HEK293 (cell line): ENCODE data around the gene DMPK.

Experiments used
- CTCF ChIA-PET: fragments of 350-600 bp; formaldehyde crosslinking; extraction: SDS; loops from one replicate; lab custom pipeline; 2021; ENCODE audit warnings: antibody characterized with exemption; lab: Yijun Ruan, JAX
- POLR2A ChIA-PET: fragments of 300-600 bp; formaldehyde crosslinking; extraction: SDS; loops from one replicate; lab custom pipeline; 2020; ENCODE audit warnings: antibody characterized with exemption, inconsistent platforms; lab: Yijun Ruan, JAX
- H3K27ac ChIP-seq: fragments of 200-500 bp; sonication (Bioruptor generic); 2 replicates; pipeline ENCODE4 v1.5.1; 2014; ENCODE audit warnings: low read depth, low read length, control low read depth, inconsistent platforms; ENCODE audit errors: extremely low read depth
- H3K36me3 ChIP-seq, 2 experiments: fragments of 200-500 bp in 1 of 2; sonication (Bioruptor generic) in 1 of 2; 1 replicate in 1 of 2; 2 replicates in 1 of 2; pipeline ENCODE4 v1.5.1; 2014 to 2017; ENCODE audit warnings: inconsistent platforms in 2 of 2, low read length in 2 of 2; ENCODE audit not compliant: control insufficient read depth in 2 of 2, insufficient read depth in 1 of 2
- H3K4me1 ChIP-seq: fragments of 200-500 bp; sonication (Bioruptor generic); 2 replicates; pipeline ENCODE4 v1.5.1; 2014; ENCODE audit warnings: mild to moderate bottlenecking, low read length, inconsistent platforms; ENCODE audit not compliant: control insufficient read depth, insufficient read depth
- H3K4me3 ChIP-seq: 2 replicates; pipeline ENCODE4 v1.5.1; 2011; ENCODE audit warnings: low read depth, mild to moderate bottlenecking, control low read depth, low read length, moderate library complexity
- H3K9me3 ChIP-seq: fragments of 200-500 bp; sonication (Bioruptor generic); 2 replicates; pipeline ENCODE4 v1.5.1; 2014; ENCODE audit warnings: low read depth, low read length, inconsistent platforms; ENCODE audit not compliant: control insufficient read depth, insufficient read depth
- SCRT1 ChIP-seq: fragments of 450-650 bp; formaldehyde crosslinking; IDR thresholded peaks from 2 replicates; pipeline ENCODE4 v1.5.1; 2016; ENCODE audit warnings: missing biosample characterization, missing genetic modification characterization, borderline replicate concordance
- SCRT2 ChIP-seq: fragments of 450-650 bp; formaldehyde crosslinking; IDR thresholded peaks from 2 replicates; pipeline ENCODE4 v1.5.1; 2016; ENCODE audit warnings: missing biosample characterization, missing genetic modification characterization
- ZIC2 ChIP-seq: fragments of 450-650 bp; formaldehyde crosslinking; IDR thresholded peaks from 2 replicates; pipeline ENCODE4 v1.5.1; 2016; ENCODE audit warnings: missing biosample characterization, missing genetic modification characterization
- ZNF221 ChIP-seq: fragments of 450-650 bp; formaldehyde crosslinking; IDR thresholded peaks from 2 replicates; pipeline ENCODE4 v1.5.1; 2017; ENCODE audit warnings: missing biosample characterization, missing genetic modification characterization, borderline replicate concordance
- ZNF560 ChIP-seq: fragments of 450-650 bp; formaldehyde crosslinking; IDR thresholded peaks from 2 replicates; pipeline ENCODE4 v1.5.1; 2017; ENCODE audit warnings: missing biosample characterization, missing genetic modification characterization, borderline replicate concordance
- ZNF561 ChIP-seq: fragments of 450-650 bp; IDR thresholded peaks from 2 replicates; pipeline ENCODE4 v1.5.1; 2018; ENCODE audit warnings: missing biosample characterization, missing genetic modification characterization, borderline replicate concordance
- ZNF600 ChIP-seq: fragments of 450-650 bp; formaldehyde crosslinking; IDR thresholded peaks from 2 replicates; pipeline ENCODE4 v1.5.1; 2016; ENCODE audit warnings: missing biosample characterization, missing genetic modification characterization
- ZNF621 ChIP-seq: fragments of 450-650 bp; formaldehyde crosslinking; IDR thresholded peaks from 2 replicates; pipeline ENCODE4 v1.5.1; 2017; ENCODE audit warnings: missing biosample characterization, missing genetic modification characterization
- ZNF776 ChIP-seq: fragments of 450-650 bp; formaldehyde crosslinking; IDR thresholded peaks from 2 replicates; pipeline ENCODE4 v1.5.0; 2017; ENCODE audit warnings: missing biosample characterization, missing genetic modification characterization, borderline replicate concordance
- ZNF791 ChIP-seq: fragments of 450-650 bp; formaldehyde crosslinking; IDR thresholded peaks from 2 replicates; pipeline ENCODE4 v1.5.1; 2016; ENCODE audit warnings: missing biosample characterization, missing genetic modification characterization
- TF ChIP-seq, protein P1 (sequence below): fragments of 450-650 bp; formaldehyde crosslinking; IDR thresholded peaks from 2 replicates; pipeline ENCODE4 v1.5.1; 2016; ENCODE audit warnings: missing biosample characterization, missing genetic modification characterization
- TF ChIP-seq, protein P2 (sequence below): fragments of 450-650 bp; formaldehyde crosslinking; IDR thresholded peaks from 2 replicates; pipeline ENCODE4 v1.5.1; 2016; ENCODE audit warnings: missing biosample characterization, missing genetic modification characterization
- TF ChIP-seq, protein P3 (sequence below): fragments of 450-650 bp; formaldehyde crosslinking; IDR thresholded peaks from 2 replicates; pipeline ENCODE4 v1.5.1; 2016; ENCODE audit warnings: missing biosample characterization, missing genetic modification characterization
- TF ChIP-seq, protein P4 (sequence below): fragments of 450-650 bp; formaldehyde crosslinking; conservative IDR thresholded peaks from 2 replicates; pipeline ENCODE4 v1.5.1; 2016; ENCODE audit warnings: low read depth, missing biosample characterization, missing genetic modification characterization
- TF ChIP-seq, protein P5 (sequence below): fragments of 450-650 bp; formaldehyde crosslinking; IDR thresholded peaks from 2 replicates; pipeline ENCODE4 v1.5.1; 2016; ENCODE audit warnings: missing biosample characterization, missing genetic modification characterization

The DMPK gene

DNA sequence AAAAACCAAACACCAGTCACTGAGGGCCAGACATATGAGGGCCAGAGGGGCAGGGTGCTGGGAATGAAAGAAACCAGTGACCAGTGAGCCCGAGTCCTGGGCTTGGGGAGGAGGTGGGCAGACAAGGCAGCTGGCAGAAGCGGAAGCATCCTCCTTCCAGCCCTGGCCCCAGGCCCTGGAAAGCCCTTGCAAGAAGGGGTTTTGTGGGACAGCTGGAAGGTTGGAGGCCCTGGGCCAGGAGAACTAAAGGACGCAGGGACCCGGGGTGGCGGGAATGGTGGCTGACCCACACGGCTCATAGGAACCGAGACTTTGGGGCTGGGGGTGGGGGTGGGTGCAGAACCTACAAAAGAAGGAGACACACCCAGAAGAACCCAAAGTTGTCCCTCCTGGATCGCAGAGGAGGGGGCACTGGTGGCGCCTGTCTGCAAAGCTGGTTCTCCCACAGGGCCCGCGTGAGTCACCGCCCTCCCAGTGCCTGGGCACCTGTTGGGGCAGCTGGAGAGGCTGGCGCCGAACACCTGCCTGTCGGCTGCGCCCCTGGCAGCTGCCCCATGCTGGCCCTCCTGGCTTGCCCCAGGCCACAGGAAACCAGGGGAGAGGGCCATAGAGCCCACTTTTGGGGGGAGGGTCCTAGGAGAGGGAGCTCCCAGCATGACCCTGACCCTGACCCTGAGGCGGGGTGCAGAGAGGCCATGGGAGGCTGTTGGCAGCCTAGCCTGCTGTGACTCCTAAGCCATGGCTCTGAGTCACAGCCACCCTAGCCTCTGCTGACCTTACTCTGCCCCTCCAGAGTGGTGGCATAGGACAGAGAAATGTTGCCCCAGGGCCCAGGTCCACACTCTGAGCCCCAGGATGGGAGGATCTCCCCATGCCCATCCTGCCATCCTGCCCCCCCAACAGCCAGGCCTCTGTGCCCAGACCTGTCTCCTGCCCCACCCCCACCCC, 802 bp downstream of the DMPK start:
- H3K4me1 ChIP-seq, result peaks cover 9% of the 10 kb centered on the region; the same call in 1 of the 2 replicates
- no peak overlapping the region for H3K27ac ChIP-seq
- ChIA-PET POLR2A (interaction anchor here (0.6 to 5.8 kb wide), 5 partner anchors 10 to 89 kb away, joined by 3 to 78 read pairs (median 4); partner anchors contain the start of genes DMWD, QPCTL, SIX5 and SNRPD2), CTCF (interaction anchor here (0.8 to 3.3 kb wide), 4 partner anchors 11 to 756 kb away, joined by 3 to 22 read pairs (median 6); partner anchors contain the start of gene SIX5)
- H3K36me3 ChIP-seq, result peaks cover 8 to 49% of the 10 kb centered on the region in 2 experiments; a peak in 2 of 3 replicates
- TF ChIP-seq SCRT1 (peak; percentile 44), ZIC2 (tag by site-specific recombination) (peak; percentile 85), SCRT2 (tag by site-specific recombination) (peak; percentile 92), ZNF221 (no peak)
- TF ChIP-seq, protein P1, sequence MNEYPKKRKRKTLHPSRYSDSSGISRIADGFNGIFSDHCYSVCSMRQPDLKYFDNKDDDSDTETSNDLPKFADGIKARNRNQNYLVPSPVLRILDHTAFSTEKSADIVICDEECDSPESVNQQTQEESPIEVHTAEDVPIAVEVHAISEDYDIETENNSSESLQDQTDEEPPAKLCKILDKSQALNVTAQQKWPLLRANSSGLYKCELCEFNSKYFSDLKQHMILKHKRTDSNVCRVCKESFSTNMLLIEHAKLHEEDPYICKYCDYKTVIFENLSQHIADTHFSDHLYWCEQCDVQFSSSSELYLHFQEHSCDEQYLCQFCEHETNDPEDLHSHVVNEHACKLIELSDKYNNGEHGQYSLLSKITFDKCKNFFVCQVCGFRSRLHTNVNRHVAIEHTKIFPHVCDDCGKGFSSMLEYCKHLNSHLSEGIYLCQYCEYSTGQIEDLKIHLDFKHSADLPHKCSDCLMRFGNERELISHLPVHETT (tag by site-specific recombination), result no peak
- TF ChIP-seq, protein P2, sequence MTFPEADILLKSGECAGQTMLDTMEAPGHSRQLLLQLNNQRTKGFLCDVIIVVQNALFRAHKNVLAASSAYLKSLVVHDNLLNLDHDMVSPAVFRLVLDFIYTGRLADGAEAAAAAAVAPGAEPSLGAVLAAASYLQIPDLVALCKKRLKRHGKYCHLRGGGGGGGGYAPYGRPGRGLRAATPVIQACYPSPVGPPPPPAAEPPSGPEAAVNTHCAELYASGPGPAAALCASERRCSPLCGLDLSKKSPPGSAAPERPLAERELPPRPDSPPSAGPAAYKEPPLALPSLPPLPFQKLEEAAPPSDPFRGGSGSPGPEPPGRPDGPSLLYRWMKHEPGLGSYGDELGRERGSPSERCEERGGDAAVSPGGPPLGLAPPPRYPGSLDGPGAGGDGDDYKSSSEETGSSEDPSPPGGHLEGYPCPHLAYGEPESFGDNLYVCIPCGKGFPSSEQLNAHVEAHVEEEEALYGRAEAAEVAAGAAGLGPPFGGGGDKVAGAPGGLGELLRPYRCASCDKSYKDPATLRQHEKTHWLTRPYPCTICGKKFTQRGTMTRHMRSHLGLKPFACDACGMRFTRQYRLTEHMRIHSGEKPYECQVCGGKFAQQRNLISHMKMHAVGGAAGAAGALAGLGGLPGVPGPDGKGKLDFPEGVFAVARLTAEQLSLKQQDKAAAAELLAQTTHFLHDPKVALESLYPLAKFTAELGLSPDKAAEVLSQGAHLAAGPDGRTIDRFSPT (tag by site-specific recombination), result peak; percentile 25; the same call in 1 of the 2 replicates
- no peaks in the 10 kb centered on the region for H3K9me3 ChIP-seq
- H3K4me3 ChIP-seq, result no peak overlapping the region

DNA sequence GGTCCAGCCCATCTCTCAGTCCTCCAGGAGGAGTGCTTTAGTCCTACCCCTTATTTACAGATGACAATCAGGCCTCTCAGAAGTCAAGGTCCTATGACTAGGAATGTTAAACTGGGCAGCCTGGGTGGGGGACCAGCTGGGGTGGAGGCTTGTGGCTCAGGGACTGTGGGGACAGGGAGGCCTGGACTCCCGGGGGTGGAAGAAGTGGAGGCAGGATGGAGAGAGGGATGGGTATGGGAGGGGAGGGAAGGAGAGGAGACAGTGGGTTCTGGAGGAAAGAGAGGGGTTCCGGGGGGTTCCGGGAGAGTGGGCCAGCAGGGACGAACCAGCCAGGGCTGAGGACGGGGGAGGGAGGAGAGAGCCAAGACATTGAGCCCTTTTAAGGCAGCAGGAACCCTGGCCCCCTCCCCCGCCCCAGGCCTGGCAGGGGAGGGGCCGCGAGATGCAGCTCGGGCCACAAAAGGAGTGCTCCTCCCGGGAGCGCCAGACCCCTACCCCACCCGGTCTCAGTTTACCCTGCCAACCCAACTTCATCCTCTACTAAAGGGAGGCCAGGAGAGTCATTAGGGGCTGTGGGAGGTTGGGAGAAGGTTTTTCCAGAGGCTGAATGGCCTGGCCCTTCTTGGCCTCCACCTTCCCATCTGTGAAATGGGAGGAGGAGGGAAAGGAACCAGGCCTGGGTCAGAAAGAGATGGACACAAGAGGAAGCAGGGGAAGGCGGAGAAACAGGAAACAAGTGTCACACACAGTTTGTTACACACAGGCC, 1.7 kb downstream of the DMPK start:
- H3K36me3 ChIP-seq, result peaks cover 9 to 42% of the 10 kb centered on the region in 2 experiments; a peak in 2 of 3 replicates
- H3K27ac ChIP-seq, result no peak overlapping the region; the same call in 1 of the 2 replicates
- peaks cover 9% of the 10 kb centered on the region; the same call in 1 of the 2 replicates for H3K4me1 ChIP-seq
- no peaks in the 10 kb centered on the region for H3K9me3 ChIP-seq
- H3K4me3 ChIP-seq, result no peak overlapping the region
- ChIA-PET CTCF (interaction anchor here (0.8 to 3.3 kb wide), 3 partner anchors 10 to 757 kb away, joined by 3 to 22 read pairs (median 4); partner anchors contain the start of gene SIX5), POLR2A (interaction anchor here (0.6 to 5.8 kb wide), 4 partner anchors 9 to 88 kb away, joined by 3 to 78 read pairs (median 10); partner anchors contain the start of genes DMWD, QPCTL and SIX5)
- TF ChIP-seq ZNF600 (tag by site-specific recombination), result 0 out of 2 replicates have a peak, but pooled peaks have one; percentile 11
- TF ChIP-seq ZNF621, result no peak
- TF ChIP-seq, protein P3, sequence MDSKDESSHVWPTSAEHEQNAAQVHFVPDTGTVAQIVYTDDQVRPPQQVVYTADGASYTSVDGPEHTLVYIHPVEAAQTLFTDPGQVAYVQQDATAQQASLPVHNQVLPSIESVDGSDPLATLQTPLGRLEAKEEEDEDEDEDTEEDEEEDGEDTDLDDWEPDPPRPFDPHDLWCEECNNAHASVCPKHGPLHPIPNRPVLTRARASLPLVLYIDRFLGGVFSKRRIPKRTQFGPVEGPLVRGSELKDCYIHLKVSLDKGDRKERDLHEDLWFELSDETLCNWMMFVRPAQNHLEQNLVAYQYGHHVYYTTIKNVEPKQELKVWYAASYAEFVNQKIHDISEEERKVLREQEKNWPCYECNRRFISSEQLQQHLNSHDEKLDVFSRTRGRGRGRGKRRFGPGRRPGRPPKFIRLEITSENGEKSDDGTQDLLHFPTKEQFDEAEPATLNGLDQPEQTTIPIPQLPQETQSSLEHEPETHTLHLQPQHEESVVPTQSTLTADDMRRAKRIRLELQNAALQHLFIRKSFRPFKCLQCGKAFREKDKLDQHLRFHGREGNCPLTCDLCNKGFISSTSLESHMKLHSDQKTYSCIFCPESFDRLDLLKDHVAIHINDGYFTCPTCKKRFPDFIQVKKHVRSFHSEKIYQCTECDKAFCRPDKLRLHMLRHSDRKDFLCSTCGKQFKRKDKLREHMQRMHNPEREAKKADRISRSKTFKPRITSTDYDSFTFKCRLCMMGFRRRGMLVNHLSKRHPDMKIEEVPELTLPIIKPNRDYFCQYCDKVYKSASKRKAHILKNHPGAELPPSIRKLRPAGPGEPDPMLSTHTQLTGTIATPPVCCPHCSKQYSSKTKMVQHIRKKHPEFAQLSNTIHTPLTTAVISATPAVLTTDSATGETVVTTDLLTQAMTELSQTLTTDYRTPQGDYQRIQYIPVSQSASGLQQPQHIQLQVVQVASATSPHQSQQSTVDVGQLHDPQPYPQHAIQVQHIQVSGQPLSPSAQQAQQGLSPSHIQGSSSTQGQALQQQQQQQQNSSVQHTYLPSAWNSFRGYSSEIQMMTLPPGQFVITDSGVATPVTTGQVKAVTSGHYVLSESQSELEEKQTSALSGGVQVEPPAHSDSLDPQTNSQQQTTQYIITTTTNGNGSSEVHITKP (tag by site-specific recombination), result peak; percentile 87
- TF ChIP-seq ZNF561 (tag by site-specific recombination), result no peak
- no peak for TF ChIP-seq ZNF560 (tag by site-specific recombination)
- TF ChIP-seq, protein P4, sequence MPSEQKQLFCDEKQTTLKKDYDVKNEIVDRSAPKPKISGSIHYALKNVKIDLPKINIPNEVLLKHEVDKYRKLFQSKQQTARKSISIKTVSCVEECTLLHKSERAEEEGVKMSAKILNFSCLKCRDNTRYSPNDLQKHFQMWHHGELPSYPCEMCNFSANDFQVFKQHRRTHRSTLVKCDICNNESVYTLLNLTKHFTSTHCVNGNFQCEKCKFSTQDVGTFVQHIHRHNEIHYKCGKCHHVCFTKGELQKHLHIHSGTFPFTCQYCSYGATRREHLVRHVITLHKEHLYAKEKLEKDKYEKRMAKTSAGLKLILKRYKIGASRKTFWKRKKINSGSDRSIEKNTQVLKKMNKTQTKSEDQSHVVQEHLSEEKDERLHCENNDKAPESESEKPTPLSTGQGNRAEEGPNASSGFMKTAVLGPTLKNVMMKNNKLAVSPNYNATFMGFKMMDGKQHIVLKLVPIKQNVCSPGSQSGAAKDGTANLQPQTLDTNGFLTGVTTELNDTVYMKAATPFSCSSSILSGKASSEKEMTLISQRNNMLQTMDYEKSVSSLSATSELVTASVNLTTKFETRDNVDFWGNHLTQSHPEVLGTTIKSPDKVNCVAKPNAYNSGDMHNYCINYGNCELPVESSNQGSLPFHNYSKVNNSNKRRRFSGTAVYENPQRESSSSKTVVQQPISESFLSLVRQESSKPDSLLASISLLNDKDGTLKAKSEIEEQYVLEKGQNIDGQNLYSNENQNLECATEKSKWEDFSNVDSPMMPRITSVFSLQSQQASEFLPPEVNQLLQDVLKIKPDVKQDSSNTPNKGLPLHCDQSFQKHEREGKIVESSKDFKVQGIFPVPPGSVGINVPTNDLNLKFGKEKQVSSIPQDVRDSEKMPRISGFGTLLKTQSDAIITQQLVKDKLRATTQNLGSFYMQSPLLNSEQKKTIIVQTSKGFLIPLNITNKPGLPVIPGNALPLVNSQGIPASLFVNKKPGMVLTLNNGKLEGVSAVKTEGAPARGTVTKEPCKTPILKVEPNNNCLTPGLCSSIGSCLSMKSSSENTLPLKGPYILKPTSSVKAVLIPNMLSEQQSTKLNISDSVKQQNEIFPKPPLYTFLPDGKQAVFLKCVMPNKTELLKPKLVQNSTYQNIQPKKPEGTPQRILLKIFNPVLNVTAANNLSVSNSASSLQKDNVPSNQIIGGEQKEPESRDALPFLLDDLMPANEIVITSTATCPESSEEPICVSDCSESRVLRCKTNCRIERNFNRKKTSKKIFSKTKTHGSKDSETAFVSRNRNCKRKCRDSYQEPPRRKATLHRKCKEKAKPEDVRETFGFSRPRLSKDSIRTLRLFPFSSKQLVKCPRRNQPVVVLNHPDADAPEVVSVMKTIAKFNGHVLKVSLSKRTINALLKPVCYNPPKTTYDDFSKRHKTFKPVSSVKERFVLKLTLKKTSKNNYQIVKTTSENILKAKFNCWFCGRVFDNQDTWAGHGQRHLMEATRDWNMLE (tag by site-specific recombination), result no peak
- no peak for TF ChIP-seq ZNF776 (tag by site-specific recombination)
- TF ChIP-seq ZNF791 (tag by site-specific recombination), result no peak
- TF ChIP-seq, protein P5, sequence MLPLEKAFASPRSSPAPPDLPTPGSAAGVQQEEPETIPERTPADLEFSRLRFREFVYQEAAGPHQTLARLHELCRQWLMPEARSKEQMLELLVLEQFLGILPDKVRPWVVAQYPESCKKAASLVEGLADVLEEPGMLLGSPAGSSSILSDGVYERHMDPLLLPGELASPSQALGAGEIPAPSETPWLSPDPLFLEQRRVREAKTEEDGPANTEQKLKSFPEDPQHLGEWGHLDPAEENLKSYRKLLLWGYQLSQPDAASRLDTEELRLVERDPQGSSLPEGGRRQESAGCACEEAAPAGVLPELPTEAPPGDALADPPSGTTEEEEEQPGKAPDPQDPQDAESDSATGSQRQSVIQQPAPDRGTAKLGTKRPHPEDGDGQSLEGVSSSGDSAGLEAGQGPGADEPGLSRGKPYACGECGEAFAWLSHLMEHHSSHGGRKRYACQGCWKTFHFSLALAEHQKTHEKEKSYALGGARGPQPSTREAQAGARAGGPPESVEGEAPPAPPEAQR, result no peak
